Fibroblast of peridontal ligament (primary cell): ENCODE results near the gene RIT2.
A peak's percentile ranks its signal among the peaks of the same experiment; 100 is the strongest.

Source experiments
- DNase-seq: peaks from one replicate; pipeline ENCODE4 v3.0.0-alpha.2; 2010; ENCODE audit errors: extremely low read depth

Gene RIT2

DNA sequence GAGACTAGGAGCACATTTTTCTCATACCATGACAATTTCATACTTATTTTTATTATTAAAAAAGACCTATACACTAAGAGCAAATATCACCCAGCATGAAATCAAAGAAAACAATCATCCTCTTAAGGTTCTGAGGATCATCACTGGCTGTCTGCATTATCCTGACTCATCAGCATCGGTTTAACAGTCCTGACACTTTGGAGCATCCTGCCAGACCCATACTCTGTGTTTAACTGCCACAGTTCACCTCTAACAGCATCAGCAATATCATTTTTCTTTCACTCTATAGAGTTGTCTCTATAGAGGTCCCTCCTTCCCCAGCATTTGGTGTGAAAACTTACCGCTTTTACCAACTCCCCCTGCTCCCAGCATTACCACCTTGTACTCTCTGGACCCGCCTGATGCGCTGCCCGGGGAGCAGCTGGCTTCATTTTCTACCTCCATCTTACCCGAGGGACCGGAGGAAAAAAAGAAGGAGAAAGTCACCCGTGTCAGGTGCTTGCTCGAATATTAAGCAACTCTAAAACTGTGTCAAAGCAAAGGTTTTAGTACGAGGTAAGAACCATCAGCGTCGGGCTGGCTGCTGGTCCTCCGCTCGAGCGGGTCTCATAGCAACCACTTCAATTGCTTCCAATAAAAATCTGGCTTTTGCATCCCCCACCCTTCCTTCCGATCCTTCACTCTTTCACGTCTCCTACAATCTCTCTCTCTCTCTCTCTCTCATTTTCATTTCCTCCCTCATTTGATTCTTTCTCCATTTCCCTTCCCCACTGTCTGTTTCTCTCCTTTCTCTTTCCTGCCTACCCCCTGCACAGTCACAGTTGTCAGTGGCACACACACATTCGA lies at the start of gene RIT2:
RIT2 (minus strand) TSS at position 610 of the 846 bp plus-strand sequence.
- no peak for DNase-seq

DNA sequence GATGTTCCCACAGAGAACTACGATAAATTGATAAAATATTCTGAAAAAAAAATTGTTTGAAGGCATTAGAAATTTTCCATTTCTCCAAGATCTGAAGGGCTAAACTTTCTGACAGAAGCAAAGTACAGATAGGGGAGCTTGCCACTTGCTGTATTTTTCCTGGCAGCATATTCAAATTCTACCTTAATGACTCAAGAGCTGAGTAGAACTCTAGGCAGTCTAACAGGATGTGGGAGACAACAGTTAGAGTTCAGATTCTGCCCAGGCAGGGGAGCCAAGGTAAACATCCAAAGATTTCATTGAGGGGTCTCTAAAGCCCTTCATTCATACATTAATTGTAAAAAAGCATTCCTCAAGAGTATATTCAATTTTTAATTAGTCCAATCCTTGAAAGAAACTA lies 46.0 kb upstream of the RIT2 start:
- peak; percentile 35 for DNase-seq

DNA sequence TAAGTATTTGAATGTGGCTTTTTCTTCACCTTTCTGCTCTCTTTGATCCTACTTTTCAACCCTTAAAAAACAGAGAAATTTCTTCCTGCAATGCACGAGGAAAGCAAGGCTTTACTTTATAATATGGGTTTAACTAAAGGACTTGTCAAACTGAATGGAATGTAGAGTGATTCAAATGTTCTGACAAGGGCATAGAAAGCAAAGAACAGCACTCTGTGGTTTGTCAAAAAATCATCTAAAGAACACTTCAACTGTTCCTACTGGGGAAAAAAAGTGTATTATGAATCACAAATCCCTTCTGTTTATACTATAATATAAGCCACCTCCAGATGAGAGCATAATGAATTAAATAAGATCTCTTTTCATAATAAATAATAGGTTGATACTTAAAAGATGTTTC lies 45.0 kb upstream of the RIT2 start:
- DNase-seq, result peak; percentile 18

DNA sequence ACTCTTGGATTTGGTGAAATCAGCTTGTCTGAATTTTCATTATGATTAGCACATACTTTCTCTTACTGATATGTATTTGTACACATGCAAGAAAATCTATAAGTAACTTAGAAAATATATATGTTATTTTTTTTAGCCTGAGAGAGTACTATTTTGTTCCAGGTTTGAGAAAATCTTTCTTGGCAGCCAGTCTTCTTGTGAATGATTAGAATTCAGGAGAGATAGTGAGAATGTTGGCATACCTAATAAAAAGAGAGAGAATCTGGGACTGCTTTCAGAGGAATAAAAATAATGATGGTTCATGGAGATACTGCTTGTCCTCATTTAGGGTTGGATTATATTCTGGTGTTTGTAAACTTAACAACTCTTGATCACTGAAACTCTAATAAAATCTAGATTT lies 44.4 kb upstream of the RIT2 start:
- no peak for DNase-seq

DNA sequence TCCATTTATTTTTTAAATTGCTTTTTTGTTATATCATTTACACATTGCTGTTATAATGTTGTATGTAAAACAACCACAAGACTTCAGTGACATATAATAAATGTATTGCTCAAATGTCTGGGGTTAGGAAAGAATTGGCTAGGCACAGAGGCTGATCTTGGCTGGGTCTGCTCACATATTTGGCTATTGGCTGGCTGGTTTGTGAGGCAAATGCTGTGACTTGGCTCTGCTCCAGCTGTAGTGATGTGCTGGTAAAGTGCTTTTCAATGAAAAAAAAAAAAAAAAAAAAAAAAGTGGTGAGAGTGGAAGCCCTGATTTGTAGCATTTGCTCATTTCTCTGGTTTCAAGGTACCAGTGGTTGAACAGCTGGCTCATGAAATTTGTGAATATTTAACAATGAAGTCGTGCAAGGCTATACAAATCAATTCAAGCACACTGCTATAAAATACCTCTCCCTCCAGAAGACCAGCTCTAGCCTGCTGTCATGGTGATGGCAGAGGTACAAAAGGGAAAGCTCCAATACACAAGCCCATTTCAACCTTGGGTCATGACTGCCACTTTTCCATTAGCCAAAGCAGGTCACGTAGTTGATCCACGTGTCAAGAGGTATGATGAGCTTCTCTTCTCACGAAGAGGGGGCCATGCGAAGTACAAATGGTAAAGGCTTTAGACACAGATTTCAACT lies 43.7 kb upstream of the RIT2 start:
- peak; percentile 53 for DNase-seq

DNA sequence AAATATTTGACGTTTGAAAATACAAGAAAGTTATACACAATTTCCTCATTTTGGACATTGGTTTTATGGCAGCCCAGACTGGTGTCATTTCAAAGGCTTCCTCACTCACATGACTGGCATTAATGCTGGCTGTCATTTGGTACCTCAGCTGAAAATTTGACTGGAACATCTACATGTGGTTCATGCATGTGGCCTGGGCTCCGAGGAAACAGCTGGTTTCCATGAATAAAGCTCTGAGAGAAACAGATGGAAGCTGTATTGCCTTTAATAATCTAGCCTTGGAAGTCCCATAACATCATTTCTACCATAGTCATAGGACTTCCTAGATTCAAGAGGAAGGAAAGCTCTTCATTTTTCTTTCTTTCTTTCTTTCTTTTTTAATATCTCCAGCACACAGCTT lies 42.9 kb upstream of the RIT2 start:
- DNase-seq, result no peak

DNA sequence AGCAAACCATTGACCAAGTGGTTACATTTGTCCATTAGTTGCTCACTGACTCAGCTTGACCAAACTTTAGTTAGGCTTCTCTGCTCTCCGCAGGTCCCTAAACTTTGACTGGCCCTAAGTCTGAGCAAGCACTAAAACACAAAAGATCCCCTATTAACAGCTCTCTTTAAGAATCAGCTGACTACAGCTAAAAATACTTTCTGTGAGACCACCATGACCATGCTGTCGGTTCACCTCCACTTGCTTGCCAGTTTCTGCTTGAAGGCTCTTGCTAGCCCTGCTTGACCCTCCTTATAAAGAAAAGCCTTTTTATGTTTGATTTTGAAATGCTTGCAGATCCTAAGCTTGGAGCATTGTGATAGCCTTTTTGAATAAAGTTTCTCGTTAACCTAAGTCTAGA lies 40.4 kb upstream of the RIT2 start:
- no peak for DNase-seq

DNA sequence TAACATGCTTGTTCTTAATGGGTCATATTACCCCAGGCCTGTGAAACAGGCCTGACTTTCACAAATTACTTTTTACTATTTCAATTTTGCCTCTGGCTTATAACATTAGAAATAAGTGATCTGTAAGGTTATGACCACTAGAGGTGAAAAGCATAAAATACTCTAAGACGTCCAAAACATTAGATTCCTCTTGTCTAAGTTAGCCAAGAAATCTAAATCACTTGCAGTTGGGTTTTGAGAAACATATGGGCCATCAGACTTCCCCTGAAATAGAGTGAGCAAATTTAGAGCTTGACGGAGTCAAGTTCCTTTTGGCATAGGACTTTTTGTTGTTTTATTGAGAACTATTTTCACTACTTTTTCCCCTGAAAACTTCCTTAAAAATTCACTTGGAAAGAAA lies 32.7 kb upstream of the RIT2 start:
- no peak for DNase-seq

DNA sequence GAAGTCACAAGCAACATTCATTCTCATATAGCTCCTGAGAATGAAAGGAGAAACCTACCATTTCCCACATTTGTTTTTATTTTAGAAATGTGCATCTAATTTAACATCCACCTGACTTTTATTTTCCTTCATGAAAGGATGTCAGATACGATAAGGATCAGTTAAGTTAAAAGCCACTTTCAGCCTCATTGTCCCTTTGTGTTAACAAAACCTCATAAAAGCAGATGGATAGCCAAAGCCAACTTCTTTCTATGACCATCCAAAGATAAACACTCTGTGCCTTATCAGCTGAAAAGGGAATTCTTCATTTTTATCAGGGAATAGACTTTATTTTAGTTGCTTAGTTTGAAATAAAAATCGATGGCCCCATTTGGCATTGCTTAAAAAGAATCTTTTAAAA lies 25.7 kb upstream of the RIT2 start:
- no peak for DNase-seq

DNA sequence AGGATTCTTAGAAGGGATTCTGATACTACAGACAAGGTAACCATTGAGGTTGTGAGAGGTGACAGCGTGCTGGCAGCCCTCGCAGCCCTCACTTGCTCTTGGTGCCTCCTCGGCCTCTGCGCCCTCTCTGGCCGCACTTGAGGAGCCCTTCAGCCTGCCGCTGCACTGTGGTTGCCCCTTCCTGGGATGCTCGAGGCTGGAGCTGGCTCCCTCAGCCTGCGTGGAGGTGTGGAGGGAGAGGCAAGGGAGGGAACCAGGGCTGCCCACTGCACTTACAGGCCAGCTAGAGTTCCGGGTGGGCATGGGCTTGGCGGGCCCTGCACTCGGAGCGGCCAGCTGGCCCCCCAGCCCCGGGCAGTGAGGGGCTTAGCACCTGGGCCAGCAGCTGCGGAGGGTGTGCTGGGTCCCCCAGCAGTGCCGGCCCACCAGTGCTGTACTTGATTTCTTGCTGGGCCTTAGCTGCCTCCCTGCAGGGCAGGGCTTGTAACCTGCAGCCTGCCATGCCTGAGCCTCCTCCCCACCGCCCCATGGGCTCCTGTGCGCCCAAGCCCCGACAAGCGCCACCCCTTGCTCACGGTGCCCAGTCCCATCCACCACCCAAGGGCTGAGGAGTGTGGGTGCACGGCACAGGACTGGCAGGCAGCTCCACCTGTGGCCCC lies 23.9 kb upstream of the RIT2 start:
- no peak for DNase-seq

DNA sequence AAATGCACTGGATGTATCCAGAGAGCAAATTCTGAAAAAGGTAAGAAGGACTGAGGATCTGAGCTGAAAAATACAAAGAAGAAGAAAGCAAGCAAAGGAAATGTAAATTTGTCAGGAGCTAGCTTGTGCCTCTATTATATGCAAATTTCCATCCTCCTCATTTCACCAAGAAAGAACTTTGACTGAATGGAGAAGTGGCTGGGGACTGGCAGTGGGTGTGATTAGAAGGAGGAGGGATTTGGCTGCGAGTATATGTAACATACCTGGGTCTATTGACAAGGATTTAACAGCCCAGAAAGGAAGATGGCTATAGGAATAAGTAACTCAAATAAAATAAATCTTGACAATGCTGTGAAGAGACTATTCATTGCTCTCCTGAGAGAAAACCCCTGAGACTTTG lies 19.4 kb upstream of the RIT2 start:
- no peak for DNase-seq

DNA sequence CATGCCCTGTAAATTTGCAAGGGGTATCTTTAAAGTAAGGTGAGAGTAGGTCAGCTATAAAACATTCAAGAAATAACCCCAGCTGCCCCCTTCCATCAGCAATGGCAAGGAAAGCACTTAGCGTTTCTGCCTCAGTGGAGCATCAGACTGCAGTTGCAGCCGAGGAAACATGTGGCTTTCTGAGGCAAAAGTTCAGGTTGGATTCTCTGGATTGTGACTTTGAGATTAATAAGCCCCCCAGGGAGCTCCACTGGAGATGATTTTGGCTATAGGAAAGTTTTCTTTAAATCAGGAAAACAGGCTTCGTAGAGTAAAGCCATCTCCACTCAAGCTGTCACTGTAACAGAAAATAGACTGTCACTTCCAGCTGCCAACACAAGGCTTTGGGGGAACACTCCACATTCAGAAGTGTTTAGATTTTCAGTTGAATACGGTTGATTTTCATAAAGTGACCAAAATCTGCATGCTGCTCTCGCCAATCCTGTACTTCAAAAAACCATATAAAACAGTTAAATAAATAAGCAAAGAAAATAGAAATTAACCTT lies 15.3 kb upstream of the RIT2 start:
- no peak for DNase-seq

DNA sequence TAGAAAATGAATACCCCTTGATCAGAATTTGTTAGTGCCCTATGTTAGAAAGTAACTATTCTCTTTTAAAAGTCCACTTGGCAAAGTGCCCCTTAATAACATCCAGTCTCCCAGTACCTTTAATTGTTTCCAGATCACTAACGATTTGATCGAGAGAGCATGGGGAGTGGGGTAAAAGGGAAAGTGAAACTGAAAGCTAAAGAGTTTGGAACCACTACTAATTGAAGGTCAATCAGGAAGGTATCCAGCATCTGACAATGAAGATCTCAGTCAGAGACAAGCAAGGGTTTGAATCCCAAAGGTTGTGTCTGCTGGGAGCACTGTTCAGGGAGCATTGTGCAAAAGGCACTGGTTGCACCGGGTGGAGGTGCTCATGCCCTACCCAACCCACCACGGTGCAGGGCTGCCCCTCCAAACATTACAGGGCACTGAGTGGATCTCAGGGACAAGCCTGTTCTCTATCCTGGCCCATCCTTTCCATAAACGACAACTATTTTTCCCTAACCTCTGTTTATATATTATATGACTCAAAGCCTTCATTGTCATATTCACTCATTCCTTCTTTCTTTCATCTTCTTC lies 14.6 kb upstream of the RIT2 start:
- peak; percentile 50 for DNase-seq

DNA sequence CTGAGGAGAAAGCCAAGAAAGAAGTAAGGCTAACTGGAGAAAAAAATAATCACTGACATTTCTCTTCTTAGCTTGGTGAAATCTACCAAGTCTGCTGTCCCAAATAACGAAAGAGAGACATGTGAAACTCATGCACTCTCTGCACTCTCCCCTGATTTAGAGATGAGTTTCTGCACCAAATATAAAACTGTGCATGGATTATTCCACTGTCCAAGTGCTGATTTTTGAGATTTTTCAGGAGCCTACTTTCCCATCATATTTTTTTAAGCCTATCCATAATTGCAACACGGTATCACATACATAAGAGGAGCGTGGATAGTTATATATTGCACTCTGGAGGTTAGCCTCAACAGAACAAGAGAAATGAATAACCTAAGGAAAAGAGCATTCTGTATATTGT lies 10.0 kb upstream of the RIT2 start:
- no peak for DNase-seq

DNA sequence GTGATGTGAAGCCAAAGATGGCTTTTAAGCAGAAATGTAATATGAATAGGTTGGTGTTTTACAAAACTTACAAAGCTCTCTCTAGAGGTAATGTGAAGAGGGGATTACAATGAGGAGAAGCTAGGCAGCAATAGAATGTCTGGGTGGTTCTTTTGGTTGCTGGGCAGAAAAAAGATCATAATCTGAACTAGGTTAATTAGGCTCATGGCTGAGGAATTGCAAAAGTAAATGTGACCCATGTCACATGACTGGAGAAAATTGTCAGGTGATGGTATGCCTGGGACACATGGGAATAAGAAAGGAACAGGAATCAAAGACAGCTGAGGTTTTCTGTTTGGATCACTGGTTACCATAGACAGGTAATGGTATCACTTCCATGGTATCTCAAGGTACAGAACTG lies 7.5 kb upstream of the RIT2 start:
- DNase-seq, result no peak

DNA sequence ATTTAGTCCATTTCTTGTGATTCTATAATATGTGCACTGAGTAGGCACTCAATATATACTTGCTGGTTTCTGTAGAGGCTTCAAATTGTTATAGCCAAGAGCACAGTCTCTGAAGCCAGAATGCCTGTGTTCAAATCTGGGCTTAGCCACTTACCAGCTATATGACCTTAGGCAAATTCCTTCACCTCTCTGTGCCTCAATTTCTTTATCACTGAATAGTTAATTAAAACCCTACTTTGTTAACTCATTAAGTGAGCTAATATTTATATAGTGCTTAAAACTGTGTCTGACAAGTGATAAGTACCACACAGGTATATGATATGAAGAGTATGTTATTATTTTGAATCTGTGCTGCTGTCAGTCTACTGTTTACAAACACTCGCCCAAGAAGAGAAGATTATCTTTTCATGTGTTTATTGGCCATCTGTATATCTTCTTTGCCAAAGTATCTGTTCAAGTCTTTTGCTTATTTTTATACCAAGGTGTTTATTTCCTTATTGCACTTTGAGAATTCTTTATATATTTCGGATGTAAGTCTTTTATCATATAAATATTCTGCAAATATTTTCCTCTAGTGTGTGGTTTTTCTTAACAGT lies 1.3 kb upstream of the RIT2 start:
- DNase-seq, result no peak

DNA sequence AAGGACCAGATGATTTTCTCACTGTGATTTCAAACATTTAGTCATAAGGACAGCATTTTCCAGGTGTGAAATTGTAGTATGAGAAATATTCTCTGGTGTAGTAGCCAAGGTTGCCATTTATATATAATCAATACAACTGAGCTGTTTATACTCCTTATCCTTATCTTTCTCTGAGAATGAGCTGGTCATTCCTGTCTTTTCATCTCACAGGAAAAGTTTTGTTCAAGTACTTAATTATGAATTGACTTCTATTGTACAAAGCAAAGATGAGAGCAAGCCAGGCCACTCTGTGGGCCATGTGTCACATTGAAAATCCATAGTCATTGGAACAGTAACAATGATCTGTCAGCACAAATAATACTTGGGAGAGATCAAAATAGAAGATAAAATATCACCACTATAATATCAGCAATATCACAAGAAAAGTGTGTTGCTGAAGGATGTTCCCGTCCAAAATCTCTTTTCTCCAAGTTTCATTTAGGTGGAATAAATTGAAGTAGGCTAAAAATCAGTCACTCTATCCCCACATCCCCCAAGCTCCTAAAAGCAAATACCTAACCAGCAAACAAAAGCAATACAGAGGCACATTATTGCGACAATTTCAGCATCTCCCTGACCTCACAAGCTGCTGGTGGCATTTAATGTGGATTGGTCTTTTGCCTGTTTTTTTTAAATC lies 2.1 kb downstream of the RIT2 start:
- DNase-seq, result no peak

DNA sequence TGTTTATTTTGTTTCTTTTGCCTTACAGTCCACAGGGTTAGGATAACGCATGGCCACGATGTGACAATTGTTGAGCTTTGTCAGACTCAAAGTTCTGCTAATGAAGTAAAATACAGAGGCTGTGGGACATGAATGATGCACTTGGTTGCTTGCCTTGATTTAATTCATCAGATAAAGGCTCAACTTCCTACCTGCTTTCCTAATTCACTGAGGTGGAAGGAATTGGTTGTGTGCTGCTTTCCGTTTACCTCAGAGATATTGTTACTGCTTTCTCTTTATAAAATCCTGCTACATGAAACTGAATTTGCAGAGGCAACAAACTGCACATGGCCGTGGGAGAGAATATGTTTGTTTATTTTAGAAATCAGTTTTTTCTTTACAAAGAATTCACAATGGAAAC lies 6.6 kb downstream of the RIT2 start:
- DNase-seq, result no peak

DNA sequence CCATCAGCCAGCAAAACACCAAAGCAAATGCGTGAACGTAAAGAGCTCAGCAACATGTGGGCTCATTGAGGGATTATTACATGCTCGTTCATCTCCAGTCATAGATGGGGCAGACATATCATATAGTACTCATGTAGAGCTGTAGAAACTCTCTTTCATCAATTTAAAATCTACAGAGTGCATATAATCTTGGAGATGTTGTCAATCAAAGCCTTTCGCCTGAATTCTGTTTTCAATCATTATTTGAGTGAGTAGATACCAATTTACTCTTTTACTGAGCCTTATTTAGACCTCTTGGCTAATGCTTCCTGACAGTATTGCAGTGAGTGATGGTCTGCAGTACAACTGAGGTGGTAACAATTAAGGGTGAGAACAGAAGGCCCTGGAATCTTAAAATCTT lies 7.0 kb downstream of the RIT2 start:
- no peak for DNase-seq

DNA sequence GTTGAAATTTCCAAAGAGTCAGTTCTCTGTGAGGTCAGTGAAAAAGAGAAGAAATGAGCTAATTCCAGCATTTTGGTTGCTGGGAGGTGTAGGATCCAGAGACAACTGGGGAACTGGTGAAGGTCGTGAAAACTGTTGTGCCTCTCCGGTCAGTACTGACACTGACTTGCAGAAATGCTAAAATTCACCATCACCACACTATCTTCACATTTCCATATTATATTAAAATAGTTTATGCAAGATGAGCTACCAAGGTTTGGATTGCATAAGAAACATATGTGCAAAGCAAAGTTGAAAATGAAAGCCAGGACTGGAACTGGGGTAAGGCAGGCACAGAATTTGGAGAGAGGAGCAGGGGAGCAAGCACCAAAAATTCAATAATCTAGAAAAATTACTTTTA lies 21.8 kb downstream of the RIT2 start:
- no peak for DNase-seq

DNA sequence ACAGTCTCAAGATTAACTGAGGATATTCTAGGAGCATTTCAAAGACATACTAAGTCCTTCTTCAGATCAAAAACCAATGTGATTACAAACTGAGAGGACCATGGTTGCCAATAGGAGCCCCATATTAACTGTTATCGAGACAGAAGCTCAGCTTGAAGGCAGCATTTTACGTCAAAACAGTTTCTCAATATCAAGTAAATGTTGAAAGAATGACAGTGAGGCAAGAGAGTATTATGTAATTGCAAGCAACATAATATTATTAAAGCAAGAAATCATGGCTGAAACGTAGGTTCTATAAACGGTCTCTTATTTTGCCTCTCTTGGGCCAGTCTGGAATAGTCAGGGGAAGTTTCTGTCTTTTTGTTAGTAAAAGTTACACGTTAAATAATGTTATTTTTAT lies 22.9 kb downstream of the RIT2 start:
- no peak for DNase-seq
